H1 (cell line): ENCODE data around the gene ARPIN. TPM values are rescaled to one million over a fixed set of nuclear protein-coding genes. Genes with fewer than 3 reads are reported as not detected.

Source experiments
- CHD7 ChIP-seq: fragments of 300-600 bp; sonication (generic); IDR thresholded peaks from 2 replicates; pipeline ENCODE4 v1.7.1; 2012; ENCODE audit warnings: low read length, moderate library complexity, mild to moderate bottlenecking, inconsistent platforms; ENCODE audit not compliant: insufficient replicate concordance
- POLR2AphosphoS5 ChIP-seq: IDR thresholded peaks from 2 replicates; pipeline ENCODE4 v1.6.1; 2011; ENCODE audit warnings: low read depth, low read length
- polyA plus RNA-seq, 7 experiments: library from polyadenylated mRNA; depleted of rRNA in 3 of 7; stranded (reverse) in 5 of 7; unstranded in 2 of 7; fragments of >200 nt in 5 of 7; fragments of 200-250 nt in 2 of 7; gene quantifications; 1 replicate in 5 of 7; 2 replicates in 1 of 7; 4 replicates in 1 of 7; pipeline versions ENCODE4 v1.2.1 to v1.2.3, GENCODE V29; 2011 to 2013; ENCODE audit warnings: missing spikeins in 2 of 7, mixed read lengths in 2 of 7
- total RNA-seq: library from RNA; stranded (reverse); fragmentation: NEBNext Ultra II Directional; extraction: Animal tissue kit (Norgen Biotek cat#: 25700); gene quantifications from 2 replicates; pipeline ENCODE4 v1.2.1, GENCODE V29; 2021

ARPIN gene
- total and polyA plus RNA-seq, 2 of the 8 experiments (the other 6 are each of a cell fraction or from before 2014, with no cell fraction given), result 3.1 to 3.9 TPM

- TF ChIP-seq CHD7, result no peak
- TF ChIP-seq POLR2AphosphoS5, result no peak
Measured at GRCh38 chr15:89883518-89883917, 29.2 kb downstream of the ARPIN start (continued).
